OCI-LY3 (cell line): ENCODE results near the gene FHL2.

Source experiments
- H2AFZ ChIP-seq: fragments of 200-600, 300-600 bp; shearing (Covaris generic); 2 replicates; pipeline ENCODE4 v1.6.0; 2014; ENCODE audit warnings: antibody characterized with exemption, low read depth, low read length
- H3K27ac ChIP-seq: fragments of 200-600, 300-600 bp; sonication (generic); 2 replicates; pipeline ENCODE4 v1.5.1; 2014; ENCODE audit warnings: mild to moderate bottlenecking, low read length, moderate library complexity, mixed read lengths
- H3K27me3 ChIP-seq: fragments of 200-600, 300-600 bp; sonication (generic); 2 replicates; pipeline ENCODE4 v1.6.1; 2014; ENCODE audit warnings: low read depth, low read length, mixed read lengths
- H3K36me3 ChIP-seq: fragments of 200-600, 300-600 bp; sonication (generic); replicated peaks from 2 replicates; pipeline ENCODE3; 2014; ENCODE audit warnings: low read depth, low read length, mixed read lengths
- H3K4me1 ChIP-seq: fragments of 300-600, 200-600 bp; sonication (generic); 2 replicates; pipeline ENCODE4 v1.6.1; 2014; ENCODE audit warnings: low read length, mixed read lengths
- H3K4me2 ChIP-seq: fragments of 200-600, 300-600 bp; sonication (generic); 2 replicates; pipeline ENCODE4 v1.6.1; 2014; ENCODE audit warnings: low read length, mixed read lengths
- H3K4me3 ChIP-seq: fragments of 300-600, 200-600 bp; sonication (generic); 2 replicates; pipeline ENCODE4 v1.5.1; 2014; ENCODE audit warnings: antibody characterized with exemption, mild to moderate bottlenecking, low read length, moderate library complexity
- H3K79me2 ChIP-seq: fragments of 300-600, 200-600 bp; shearing (Covaris generic); 2 replicates; pipeline ENCODE4 v1.6.1; 2014; ENCODE audit warnings: mild to moderate bottlenecking, low read length, mixed read lengths
- H3K9ac ChIP-seq: fragments of 300-600, 200-600 bp; shearing (Covaris generic); 2 replicates; pipeline ENCODE4 v1.6.0; 2014; ENCODE audit warnings: mild to moderate bottlenecking, low read length, moderate library complexity
- H3K9me3 ChIP-seq: fragments of 200-600, 300-600 bp; shearing (Covaris generic); 2 replicates; pipeline ENCODE4 v1.6.1; 2014; ENCODE audit warnings: low read length, mixed read lengths; ENCODE audit not compliant: insufficient read depth
- H4K20me1 ChIP-seq: fragments of 200-600, 300-600 bp; sonication (generic); 2 replicates; pipeline ENCODE4 v1.6.1; 2016; ENCODE audit warnings: low read length, mixed read lengths; ENCODE audit not compliant: insufficient read depth
- CTCF ChIP-seq: fragments of 200-600, 300-600 bp; sonication (generic); IDR thresholded peaks from 2 replicates; pipeline ENCODE4 v1.5.1; 2014; ENCODE audit warnings: antibody characterized with exemption, low read length, low read depth
- EZH2phosphoT487 ChIP-seq: fragments of 200-600 bp; shearing (Covaris generic); IDR thresholded peaks from 2 replicates; pipeline ENCODE4 v1.6.1; 2018; ENCODE audit warnings: antibody characterized with exemption, mixed run types, low read depth

The FHL2 gene

DNA sequence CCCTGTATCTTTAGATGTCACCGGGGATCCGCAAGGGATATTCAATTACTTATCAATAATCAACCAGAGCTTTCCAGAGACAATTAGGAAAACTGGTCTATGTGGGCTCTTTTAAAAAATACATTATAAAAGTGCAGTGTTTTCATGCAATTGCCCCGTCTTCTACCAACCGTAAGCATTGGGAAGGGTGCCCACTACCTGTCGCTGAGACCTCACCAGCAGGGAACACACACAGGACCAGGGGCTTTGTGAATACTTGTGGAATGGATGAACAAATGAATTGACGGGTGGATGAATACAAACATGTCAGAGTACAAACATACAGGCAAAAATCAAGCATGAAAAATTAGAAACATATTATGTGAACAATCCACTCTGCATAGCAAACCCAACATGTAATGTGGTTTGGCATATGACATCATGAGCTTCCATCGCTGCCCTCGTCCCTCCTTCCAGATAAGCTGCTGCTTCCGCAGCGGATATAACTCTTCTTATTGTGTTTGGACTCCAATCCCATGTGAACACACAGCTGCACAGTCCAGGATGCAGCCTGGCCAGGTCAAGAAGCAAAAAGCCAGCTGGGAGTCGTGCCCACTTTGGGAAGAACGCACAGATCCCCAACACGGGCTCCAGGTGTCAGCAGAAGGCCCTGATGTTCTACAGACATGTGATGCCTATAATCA is 5.3 kb downstream of the FHL2 start:
- no peak for TF ChIP-seq CTCF
- TF ChIP-seq EZH2phosphoT487, result no peak
- Histone ChIP-seq H4K20me1 (no peaks in the 10 kb centered on the region), H3K4me2 (no peak overlapping the region), H2AFZ (no peak overlapping the region), H3K27ac (no peak overlapping the region), H3K4me3 (no peak overlapping the region), H3K4me1 (no peaks in the 10 kb centered on the region), H3K27me3 (no peaks in the 10 kb centered on the region), H3K9me3 (no peaks in the 10 kb centered on the region), H3K9ac (no peak overlapping the region), H3K79me2 (peaks cover 24% of the 10 kb centered on the region), H3K36me3 (no peaks in the 10 kb centered on the region)

DNA sequence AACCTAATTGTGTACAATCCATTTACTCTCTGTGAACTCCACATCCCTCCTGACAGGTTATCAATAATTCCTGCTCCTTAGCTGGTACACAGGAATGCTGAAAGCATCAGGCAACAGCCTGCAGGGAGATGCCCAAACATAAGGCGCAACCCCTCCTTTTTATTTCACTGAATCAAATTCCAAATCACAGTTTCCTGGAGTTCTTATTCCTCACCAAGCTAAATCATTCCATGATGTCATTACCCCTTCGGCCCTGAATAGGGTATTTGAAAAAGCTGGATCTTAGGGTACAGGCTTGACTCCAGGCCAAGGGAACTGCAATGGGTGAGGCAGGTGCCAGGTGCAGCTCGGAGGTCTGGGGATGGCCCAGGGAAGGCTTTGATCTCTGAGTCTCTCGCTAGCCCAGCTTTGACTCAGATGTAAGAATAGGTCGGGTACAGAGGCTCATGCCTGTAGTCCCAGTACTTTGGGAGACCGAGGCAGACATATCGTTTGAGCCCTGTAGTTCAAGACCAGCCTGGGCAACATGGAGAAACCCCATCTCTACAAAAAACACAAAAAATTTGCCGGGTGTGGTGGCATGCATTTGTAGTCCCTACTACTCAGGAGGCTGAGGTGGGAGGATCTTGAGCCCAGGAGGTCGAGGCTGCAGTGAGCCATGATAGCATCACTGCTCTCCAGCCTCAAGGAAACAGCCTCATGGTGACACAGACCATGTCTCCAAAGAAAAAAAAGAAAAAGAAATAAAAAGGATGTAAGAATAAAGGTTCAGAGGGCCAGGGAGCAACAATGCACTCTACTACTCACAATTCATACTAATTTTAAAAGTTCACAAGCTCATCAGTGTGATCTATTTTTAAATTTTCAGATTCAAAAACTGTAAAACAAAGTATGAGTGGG is 6.8 kb downstream of the FHL2 start:
- H3K9ac ChIP-seq, result no peak overlapping the region
- TF ChIP-seq CTCF (no peak), EZH2phosphoT487 (no peak)
- no peaks in the 10 kb centered on the region for H3K27me3 ChIP-seq
- H3K4me1 ChIP-seq, result no peaks in the 10 kb centered on the region
- H3K4me3 ChIP-seq, result no peak overlapping the region
- H3K36me3 ChIP-seq, result no peaks in the 10 kb centered on the region
- no peak overlapping the region for H3K27ac ChIP-seq
- no peaks in the 10 kb centered on the region for H3K9me3 ChIP-seq
- no peak overlapping the region for H2AFZ ChIP-seq
- no peaks in the 10 kb centered on the region for H4K20me1 ChIP-seq
- H3K79me2 ChIP-seq, result peaks cover 19% of the 10 kb centered on the region
- no peak overlapping the region for H3K4me2 ChIP-seq

DNA sequence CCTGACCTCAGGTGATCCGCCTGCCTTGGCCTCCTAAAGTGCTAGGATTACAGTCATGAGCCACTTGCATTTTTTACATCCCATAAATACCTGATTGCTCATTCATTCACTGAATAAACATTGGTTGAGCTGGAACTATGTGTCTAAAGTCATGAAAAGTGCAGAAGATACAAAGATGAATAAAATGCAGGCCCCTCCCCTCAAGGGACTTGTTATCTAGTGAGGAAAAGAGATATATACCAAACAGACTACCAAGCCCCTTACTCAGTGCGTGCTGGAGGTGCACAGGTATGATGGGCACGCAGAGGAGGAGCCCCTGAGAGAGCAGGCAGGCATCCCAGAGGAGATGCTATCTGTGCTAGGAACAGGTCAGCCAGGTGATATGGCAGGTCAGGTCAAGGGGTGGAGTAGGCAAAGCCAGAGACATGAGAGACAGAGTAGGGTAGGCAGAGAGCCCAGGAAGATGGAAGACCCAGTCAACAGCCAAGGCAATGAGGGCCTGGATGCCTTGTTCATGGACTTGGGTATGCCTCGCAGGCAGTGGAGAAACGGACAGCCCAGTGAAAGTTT is 7.7 kb downstream of the FHL2 start:
- Histone ChIP-seq H4K20me1 (no peaks in the 10 kb centered on the region), H3K4me2 (no peak overlapping the region), H3K79me2 (peaks cover 13% of the 10 kb centered on the region), H2AFZ (no peak overlapping the region), H3K9ac (no peak overlapping the region), H3K4me3 (no peak overlapping the region), H3K9me3 (no peaks in the 10 kb centered on the region), H3K27me3 (no peaks in the 10 kb centered on the region), H3K36me3 (no peaks in the 10 kb centered on the region), H3K27ac (no peak overlapping the region), H3K4me1 (no peaks in the 10 kb centered on the region)
- TF ChIP-seq CTCF (no peak), EZH2phosphoT487 (no peak)

DNA sequence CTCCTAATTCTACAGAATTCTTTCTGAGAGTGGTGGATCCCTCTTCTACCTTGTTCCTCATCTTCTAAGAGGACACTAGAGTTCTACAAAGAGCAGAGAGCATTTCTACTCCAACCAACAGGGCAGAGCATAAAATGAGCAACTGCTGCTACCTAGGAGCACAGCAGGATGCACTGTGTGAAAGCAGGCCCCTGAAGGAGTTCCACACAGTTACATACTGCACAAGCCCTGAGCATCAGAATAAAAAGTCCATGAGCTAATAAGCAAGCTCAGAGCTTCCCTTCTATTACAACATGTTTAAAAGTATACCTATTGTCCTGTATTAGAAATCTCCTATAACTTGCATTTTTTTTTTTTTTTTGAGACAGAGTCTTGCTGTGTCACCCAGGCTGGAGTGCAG is 8.4 kb downstream of the FHL2 start:
- H3K4me2 ChIP-seq, result no peak overlapping the region
- TF ChIP-seq EZH2phosphoT487 (no peak), CTCF (no peak)
- H3K9me3 ChIP-seq, result no peaks in the 10 kb centered on the region
- H3K27me3 ChIP-seq, result no peaks in the 10 kb centered on the region
- H3K27ac ChIP-seq, result no peak overlapping the region
- H3K79me2 ChIP-seq, result peaks cover 8% of the 10 kb centered on the region; the same call in 1 of the 2 replicates
- H3K4me3 ChIP-seq, result no peak overlapping the region
- H4K20me1 ChIP-seq, result no peaks in the 10 kb centered on the region
- no peak overlapping the region for H3K9ac ChIP-seq
- H3K36me3 ChIP-seq, result no peaks in the 10 kb centered on the region
- no peaks in the 10 kb centered on the region for H3K4me1 ChIP-seq
- H2AFZ ChIP-seq, result no peak overlapping the region
